ENCODE measurements around the gene PRDM16. TPM values are rescaled to one million over a fixed set of nuclear protein-coding genes. Genes with fewer than 3 reads are reported as not detected.

The PRDM16 gene
- total and polyA plus RNA-seq, 2 of the 13 experiments (the other 11 are each of a cell fraction or from before 2014, with no cell fraction given), result 0.15 to 0.81 TPM

GRCh38 chr1:3027611-3028371, 41.2 kb upstream of the PRDM16 start:
- ChIA-PET CTCF (ENCODE audit: low intra/inter-chr PET ratio, low total read pairs) (no interaction called here), POLR2A (no interaction called here)
- Histone ChIP-seq H3K27ac (ENCODE audit: extremely low read length, insufficient read depth, low read length) (no peak overlapping the region), H3K4me1 (ENCODE audit: insufficient read depth, low read length) (no peaks in the 10 kb centered on the region), H3K27me3 (ENCODE audit: control insufficient read depth in 1 of 2, insufficient read depth in 2 of 2, low read length in 2 of 2) (peaks cover 11 to 59% of the 10 kb centered on the region in 2 experiments), H4K20me1 (ENCODE audit: insufficient read depth, low read length) (no peaks in the 10 kb centered on the region), H3K36me3 (replicated peaks in 1 of 2; ENCODE audit: control insufficient read depth in 1 of 2, insufficient read depth in 2 of 2, low read length in 2 of 2) (no peaks in the 10 kb centered on the region), H3K9ac (ENCODE audit: insufficient read depth, low read depth, low read length) (no peak overlapping the region), H3K4me2 (ENCODE audit: low read depth, low read length) (no peak overlapping the region), H3K4me3 (replicated peaks in 1 of 3; ENCODE audit: insufficient read depth in 1 of 3, low read depth in 2 of 3, low read length in 3 of 3) (no peak overlapping the region), H2AFZ (ENCODE audit: low read length) (no peak overlapping the region), H3K79me2 (ENCODE audit: insufficient read depth, low read length) (no peaks in the 10 kb centered on the region), H3K9me3 (ENCODE audit: low read length) (no peaks in the 10 kb centered on the region)
- 19% methylated on average over 3 of the region's 20 CpGs for WGBS (ENCODE audit: low lambda C conversion rate)
- in situ Hi-C loops (cut with HindIII; ENCODE audit: extremely low pct_ligation_motif_present, low pct_unique_long_range_greater_than_20kb) (no loop called here), intact Hi-C loops (cut with micrococcal nuclease; ENCODE audit: unreplicated experiment) (no loop called here)
- no peak for DNase-seq (ENCODE audit: low spot score)
- no TSS peak for BruUV-seq (replicated peaks)
- no peak for FAIRE-seq
- ATAC-seq, result no peak
- no peak for TF ChIP-seq PRDM4 (CRISPR knock-in tag; IDR thresholded peaks at IDR 0.05; ENCODE audit: borderline replicate concordance)
- TF ChIP-seq HHEX (CRISPR knock-in tag; IDR thresholded peaks at IDR 0.05), result no peak
- TF ChIP-seq HDAC6 (IDR thresholded peaks at IDR 0.05; ENCODE audit: low read depth, low read length), result no peak
- no peak for TF ChIP-seq PPARG (CRISPR knock-in tag; conservative IDR thresholded peaks at IDR 0.05)
- TF ChIP-seq FOXA3 (CRISPR knock-in tag; IDR thresholded peaks at IDR 0.05), result no peak
- TF ChIP-seq ZNF160 (CRISPR knock-in tag; IDR thresholded peaks at IDR 0.05), result no peak
- TF ChIP-seq ZNF605 (CRISPR knock-in tag; IDR thresholded peaks at IDR 0.05), result no peak
- TF ChIP-seq, protein P1, sequence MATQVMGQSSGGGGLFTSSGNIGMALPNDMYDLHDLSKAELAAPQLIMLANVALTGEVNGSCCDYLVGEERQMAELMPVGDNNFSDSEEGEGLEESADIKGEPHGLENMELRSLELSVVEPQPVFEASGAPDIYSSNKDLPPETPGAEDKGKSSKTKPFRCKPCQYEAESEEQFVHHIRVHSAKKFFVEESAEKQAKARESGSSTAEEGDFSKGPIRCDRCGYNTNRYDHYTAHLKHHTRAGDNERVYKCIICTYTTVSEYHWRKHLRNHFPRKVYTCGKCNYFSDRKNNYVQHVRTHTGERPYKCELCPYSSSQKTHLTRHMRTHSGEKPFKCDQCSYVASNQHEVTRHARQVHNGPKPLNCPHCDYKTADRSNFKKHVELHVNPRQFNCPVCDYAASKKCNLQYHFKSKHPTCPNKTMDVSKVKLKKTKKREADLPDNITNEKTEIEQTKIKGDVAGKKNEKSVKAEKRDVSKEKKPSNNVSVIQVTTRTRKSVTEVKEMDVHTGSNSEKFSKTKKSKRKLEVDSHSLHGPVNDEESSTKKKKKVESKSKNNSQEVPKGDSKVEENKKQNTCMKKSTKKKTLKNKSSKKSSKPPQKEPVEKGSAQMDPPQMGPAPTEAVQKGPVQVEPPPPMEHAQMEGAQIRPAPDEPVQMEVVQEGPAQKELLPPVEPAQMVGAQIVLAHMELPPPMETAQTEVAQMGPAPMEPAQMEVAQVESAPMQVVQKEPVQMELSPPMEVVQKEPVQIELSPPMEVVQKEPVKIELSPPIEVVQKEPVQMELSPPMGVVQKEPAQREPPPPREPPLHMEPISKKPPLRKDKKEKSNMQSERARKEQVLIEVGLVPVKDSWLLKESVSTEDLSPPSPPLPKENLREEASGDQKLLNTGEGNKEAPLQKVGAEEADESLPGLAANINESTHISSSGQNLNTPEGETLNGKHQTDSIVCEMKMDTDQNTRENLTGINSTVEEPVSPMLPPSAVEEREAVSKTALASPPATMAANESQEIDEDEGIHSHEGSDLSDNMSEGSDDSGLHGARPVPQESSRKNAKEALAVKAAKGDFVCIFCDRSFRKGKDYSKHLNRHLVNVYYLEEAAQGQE (IDR thresholded peaks at IDR 0.05; ENCODE audit: borderline replicate concordance in 1 of 2, low read depth in 1 of 2, low read length in 2 of 2), result no peak
- TF ChIP-seq EZH2 (conservative IDR thresholded peaks at IDR 0.05; ENCODE audit: low read depth, low read length), result no peak
- no peak for TF ChIP-seq ZNF354B (CRISPR knock-in tag; IDR thresholded peaks at IDR 0.05)
- TF ChIP-seq ZSCAN29 (CRISPR knock-in tag; conservative IDR thresholded peaks at IDR 0.05), result no peak
- TF ChIP-seq, protein P2, sequence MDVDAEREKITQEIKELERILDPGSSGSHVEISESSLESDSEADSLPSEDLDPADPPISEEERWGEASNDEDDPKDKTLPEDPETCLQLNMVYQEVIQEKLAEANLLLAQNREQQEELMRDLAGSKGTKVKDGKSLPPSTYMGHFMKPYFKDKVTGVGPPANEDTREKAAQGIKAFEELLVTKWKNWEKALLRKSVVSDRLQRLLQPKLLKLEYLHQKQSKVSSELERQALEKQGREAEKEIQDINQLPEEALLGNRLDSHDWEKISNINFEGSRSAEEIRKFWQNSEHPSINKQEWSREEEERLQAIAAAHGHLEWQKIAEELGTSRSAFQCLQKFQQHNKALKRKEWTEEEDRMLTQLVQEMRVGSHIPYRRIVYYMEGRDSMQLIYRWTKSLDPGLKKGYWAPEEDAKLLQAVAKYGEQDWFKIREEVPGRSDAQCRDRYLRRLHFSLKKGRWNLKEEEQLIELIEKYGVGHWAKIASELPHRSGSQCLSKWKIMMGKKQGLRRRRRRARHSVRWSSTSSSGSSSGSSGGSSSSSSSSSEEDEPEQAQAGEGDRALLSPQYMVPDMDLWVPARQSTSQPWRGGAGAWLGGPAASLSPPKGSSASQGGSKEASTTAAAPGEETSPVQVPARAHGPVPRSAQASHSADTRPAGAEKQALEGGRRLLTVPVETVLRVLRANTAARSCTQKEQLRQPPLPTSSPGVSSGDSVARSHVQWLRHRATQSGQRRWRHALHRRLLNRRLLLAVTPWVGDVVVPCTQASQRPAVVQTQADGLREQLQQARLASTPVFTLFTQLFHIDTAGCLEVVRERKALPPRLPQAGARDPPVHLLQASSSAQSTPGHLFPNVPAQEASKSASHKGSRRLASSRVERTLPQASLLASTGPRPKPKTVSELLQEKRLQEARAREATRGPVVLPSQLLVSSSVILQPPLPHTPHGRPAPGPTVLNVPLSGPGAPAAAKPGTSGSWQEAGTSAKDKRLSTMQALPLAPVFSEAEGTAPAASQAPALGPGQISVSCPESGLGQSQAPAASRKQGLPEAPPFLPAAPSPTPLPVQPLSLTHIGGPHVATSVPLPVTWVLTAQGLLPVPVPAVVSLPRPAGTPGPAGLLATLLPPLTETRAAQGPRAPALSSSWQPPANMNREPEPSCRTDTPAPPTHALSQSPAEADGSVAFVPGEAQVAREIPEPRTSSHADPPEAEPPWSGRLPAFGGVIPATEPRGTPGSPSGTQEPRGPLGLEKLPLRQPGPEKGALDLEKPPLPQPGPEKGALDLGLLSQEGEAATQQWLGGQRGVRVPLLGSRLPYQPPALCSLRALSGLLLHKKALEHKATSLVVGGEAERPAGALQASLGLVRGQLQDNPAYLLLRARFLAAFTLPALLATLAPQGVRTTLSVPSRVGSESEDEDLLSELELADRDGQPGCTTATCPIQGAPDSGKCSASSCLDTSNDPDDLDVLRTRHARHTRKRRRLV (CRISPR knock-in tag; IDR thresholded peaks at IDR 0.05), result no peak
- no peak for TF ChIP-seq SP5 (CRISPR knock-in tag; IDR thresholded peaks at IDR 0.05; ENCODE audit: borderline replicate concordance, low read depth)
